Mesenchymal stem cell (in vitro differentiated cells and primary cell): ENCODE measurements around the gene CCDC74B.
"Not testable (repeated sequence)": the region's sequence is repeated elsewhere in the genome, so short reads cannot be mapped to it uniquely, and the experiment has no call there.

ENCODE experiments used
- DNase-seq: peaks from one replicate; pipeline ENCODE4 v3.0.0-alpha.2; 2013
- H2AFZ ChIP-seq: one replicate; pipeline ENCODE4 v1.6.1; 2013; ENCODE audit warnings: low read depth, mild to moderate bottlenecking, control low read depth, inconsistent platforms, low read length, moderate library complexity
- H2AK5ac ChIP-seq: 2 replicates; pipeline ENCODE4 v1.6.1; 2013; ENCODE audit warnings: low read length, moderate library complexity, mild to moderate bottlenecking, inconsistent platforms; ENCODE audit not compliant: severe bottlenecking
- H2BK120ac ChIP-seq: one replicate; pipeline ENCODE4 v1.6.1; 2013; ENCODE audit warnings: low read depth, mild to moderate bottlenecking, inconsistent platforms, low read length, moderate library complexity
- H2BK12ac ChIP-seq, 2 experiments: one replicate each; pipeline ENCODE4 v1.6.1; 2013; ENCODE audit warnings: inconsistent platforms in 2 of 2, low read length in 2 of 2, mild to moderate bottlenecking in 2 of 2, moderate library complexity in 2 of 2, control low read depth in 1 of 2
- H2BK15ac ChIP-seq: one replicate; pipeline ENCODE4 v1.6.1; 2013; ENCODE audit warnings: mild to moderate bottlenecking, low read depth, inconsistent platforms; ENCODE audit not compliant: poor library complexity, severe bottlenecking
- H2BK5ac ChIP-seq: 2 replicates; pipeline ENCODE4 v1.6.1; 2013; ENCODE audit warnings: low read depth, mild to moderate bottlenecking, low read length, control low read depth, inconsistent platforms; ENCODE audit not compliant: poor library complexity, severe bottlenecking
- H3K14ac ChIP-seq, 2 experiments: one replicate each; pipeline ENCODE4 v1.6.1; 2013; ENCODE audit warnings: inconsistent platforms in 2 of 2, low read length in 2 of 2, control low read depth in 1 of 2, mild to moderate bottlenecking in 1 of 2, moderate library complexity in 1 of 2
- H3K18ac ChIP-seq, 2 experiments: one replicate each; pipeline ENCODE4 v1.6.1; 2013; ENCODE audit warnings: inconsistent platforms in 2 of 2, low read length in 2 of 2, control low read depth in 1 of 2, low read depth in 1 of 2, mild to moderate bottlenecking in 1 of 2
- H3K23ac ChIP-seq, 2 experiments: one replicate each; pipeline ENCODE4 v1.6.1; 2013; ENCODE audit warnings: inconsistent platforms in 2 of 2, low read length in 2 of 2, mild to moderate bottlenecking in 2 of 2, moderate library complexity in 2 of 2, control low read depth in 1 of 2
- H3K27ac ChIP-seq: 2 replicates; pipeline ENCODE4 v1.5.1; 2013; ENCODE audit warnings: mild to moderate bottlenecking, moderate library complexity, low read length, control low read depth, inconsistent platforms; ENCODE audit not compliant: poor library complexity, severe bottlenecking
- H3K27me3 ChIP-seq, 2 experiments: 2 replicates each; pipeline versions ENCODE4 v1.6.1 to v1.7.0; 2013; ENCODE audit warnings: low read length in 2 of 2, mild to moderate bottlenecking in 2 of 2, moderate library complexity in 2 of 2, control low read depth in 1 of 2, inconsistent platforms in 1 of 2; ENCODE audit not compliant: control insufficient read depth in 1 of 2, insufficient read depth in 1 of 2
- H3K36me3 ChIP-seq, 2 experiments: 2 replicates each; pipeline versions ENCODE4 v1.6.1 to v1.7.0; 2013; ENCODE audit warnings: low read length in 2 of 2, control low read depth in 1 of 2, inconsistent platforms in 1 of 2, low read depth in 1 of 2, mild to moderate bottlenecking in 1 of 2; ENCODE audit not compliant: insufficient read depth in 2 of 2, control insufficient read depth in 1 of 2
- H3K4ac ChIP-seq, 2 experiments: one replicate each; pipeline ENCODE4 v1.6.1; 2013; ENCODE audit warnings: inconsistent platforms in 2 of 2, low read length in 2 of 2, mild to moderate bottlenecking in 2 of 2, moderate library complexity in 2 of 2, control low read depth in 1 of 2, low read depth in 1 of 2
- H3K4me1 ChIP-seq: 2 replicates; pipeline ENCODE4 v1.6.1; 2013; ENCODE audit warnings: low read depth, low read length, control low read depth; ENCODE audit not compliant: control insufficient read depth, insufficient read depth
- H3K4me2 ChIP-seq: 2 replicates; pipeline ENCODE4 v1.6.1; 2013; ENCODE audit warnings: low read length, mild to moderate bottlenecking, inconsistent platforms; ENCODE audit not compliant: poor library complexity, severe bottlenecking
- H3K4me3 ChIP-seq, 2 experiments: 2 replicates each; pipeline versions ENCODE4 v1.5.1 to v1.7.0; 2013; ENCODE audit warnings: low read length in 2 of 2, mild to moderate bottlenecking in 2 of 2, control low read depth in 1 of 2, low read depth in 1 of 2; ENCODE audit not compliant: insufficient read depth in 1 of 2
- H3K79me1 ChIP-seq: replicated peaks from 2 replicates; pipeline ENCODE4 v1.6.1; 2013; ENCODE audit warnings: mild to moderate bottlenecking, control low read depth, low read length, inconsistent platforms; ENCODE audit not compliant: poor library complexity, severe bottlenecking
- H3K9ac ChIP-seq: 2 replicates; pipeline ENCODE4 v1.7.0; 2013; ENCODE audit warnings: mild to moderate bottlenecking, low read length, moderate library complexity
- H3K9me3 ChIP-seq: 2 replicates; pipeline ENCODE4 v1.7.0; 2013; ENCODE audit warnings: mild to moderate bottlenecking, low read length; ENCODE audit not compliant: control insufficient read depth
- H4K8ac ChIP-seq: one replicate; pipeline ENCODE4 v1.6.1; 2013; ENCODE audit warnings: inconsistent platforms, mild to moderate bottlenecking, low read length, moderate library complexity
- H4K91ac ChIP-seq: one replicate; pipeline ENCODE4 v1.6.1; 2013; ENCODE audit warnings: mild to moderate bottlenecking, low read length, inconsistent platforms
- WGBS: methylation state at CpG from one replicate; pipeline ENCODE4 v1.1.7; 2013; ENCODE audit warnings: mixed read lengths; 5-methylcytosine and 5-hydroxymethylcytosine counted together

CCDC74B gene

DNA sequence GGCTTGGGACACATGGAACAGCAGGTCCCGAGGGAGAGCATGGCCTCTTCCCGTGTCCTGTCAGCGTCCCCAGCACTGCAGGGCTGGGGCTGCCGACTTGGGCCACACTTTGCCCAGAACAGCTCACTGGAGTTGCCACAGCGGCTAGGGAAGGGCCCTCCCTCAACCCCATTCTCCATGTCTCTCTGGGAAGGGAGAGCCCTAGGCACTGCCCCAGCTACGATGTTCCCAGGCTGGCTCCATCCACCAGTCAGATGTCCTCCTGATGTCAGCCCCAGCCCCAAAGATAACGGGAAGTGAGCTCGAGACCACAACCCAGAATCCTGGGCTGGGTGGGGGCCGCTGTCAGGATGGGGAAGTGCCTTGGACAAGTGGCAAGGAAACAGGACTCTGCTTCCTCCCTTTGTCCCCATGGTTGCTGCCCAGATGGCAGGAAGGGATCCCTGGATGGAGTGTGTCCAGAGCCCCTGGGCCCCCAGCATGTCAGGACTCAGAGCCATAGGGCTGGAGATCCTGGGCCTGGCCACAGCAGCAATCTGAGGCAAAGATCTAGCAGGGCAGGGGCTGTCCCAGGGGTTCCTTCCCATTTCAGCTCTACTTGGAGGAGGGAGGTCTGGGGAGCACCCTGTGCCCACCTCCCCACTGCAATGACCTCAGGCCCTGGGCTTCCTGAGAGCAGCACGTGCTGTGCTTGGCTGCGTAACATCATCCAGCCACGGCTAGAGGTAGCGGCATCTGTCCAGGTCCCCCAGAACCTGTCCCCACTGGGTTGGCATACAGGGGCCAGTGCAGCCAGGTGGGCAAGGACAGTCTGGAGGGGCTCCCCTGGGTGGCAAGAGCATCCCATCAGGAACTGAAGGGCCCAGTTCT is 2.3 kb downstream of the CCDC74B start:
- not testable (repeated sequence) for H3K27me3 ChIP-seq, H3K9me3 ChIP-seq, H3K4me3 ChIP-seq, H4K8ac ChIP-seq, H4K91ac ChIP-seq, H3K27ac ChIP-seq, H3K4me1 ChIP-seq, H2AK5ac ChIP-seq, H2BK12ac ChIP-seq, H3K79me1 ChIP-seq, H2BK120ac ChIP-seq, H3K18ac ChIP-seq, DNase-seq, H3K4me2 ChIP-seq, H3K14ac ChIP-seq, H3K36me3 ChIP-seq, H3K23ac ChIP-seq, H3K9ac ChIP-seq, H2AFZ ChIP-seq, H2BK5ac ChIP-seq, H2BK15ac ChIP-seq, H3K4ac ChIP-seq
- over 99% methylated on average over 9 of the region's 13 CpGs for WGBS

DNA sequence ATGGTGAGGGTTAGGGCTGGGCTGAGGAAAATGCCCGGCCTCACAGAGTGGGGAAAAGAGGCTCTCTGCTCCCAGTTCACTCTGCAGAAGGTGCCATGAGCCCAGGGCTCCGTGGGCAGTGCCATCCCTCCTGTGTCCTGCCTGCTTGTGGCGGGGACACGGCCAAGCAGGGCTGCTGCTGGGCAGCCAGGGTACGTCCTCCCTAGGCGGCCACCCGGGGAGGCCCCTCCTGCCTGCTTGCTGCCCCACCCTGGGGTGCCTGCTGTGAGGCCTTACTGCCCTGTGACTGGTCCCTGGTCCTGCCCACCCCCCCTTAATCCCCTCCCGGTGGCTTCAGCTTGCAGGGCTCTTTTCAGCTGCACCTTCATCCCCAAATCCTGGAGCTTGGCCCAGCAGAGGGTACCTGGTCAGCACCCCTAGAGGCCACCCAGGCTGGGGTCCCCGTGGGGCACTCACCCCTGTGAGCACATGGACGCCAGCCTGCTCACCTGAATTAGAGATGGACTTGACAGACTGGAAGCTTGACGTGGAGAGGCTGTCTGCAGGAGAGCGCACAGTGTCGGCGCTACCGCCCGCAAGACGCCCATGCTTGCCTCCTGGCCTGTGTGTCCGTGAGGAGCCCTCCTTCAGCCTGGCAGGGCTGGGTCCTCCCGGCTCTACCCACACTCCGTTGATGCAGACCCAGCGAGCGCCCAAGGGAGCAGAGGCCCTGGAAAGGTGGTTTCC is 3.1 kb downstream of the CCDC74B start:
- not testable (repeated sequence) for H2AK5ac ChIP-seq, H3K9ac ChIP-seq, H3K79me1 ChIP-seq, H3K27ac ChIP-seq, H4K91ac ChIP-seq, H2BK12ac ChIP-seq, H3K27me3 ChIP-seq, H4K8ac ChIP-seq, H3K4me2 ChIP-seq, H2BK15ac ChIP-seq, H3K9me3 ChIP-seq, DNase-seq, H3K14ac ChIP-seq, H3K23ac ChIP-seq, H3K4ac ChIP-seq, H2BK120ac ChIP-seq, H3K4me1 ChIP-seq, H2AFZ ChIP-seq, H2BK5ac ChIP-seq, H3K18ac ChIP-seq, H3K4me3 ChIP-seq, H3K36me3 ChIP-seq
- WGBS = 94% methylated on average over 2 of the region's 22 CpGs

DNA sequence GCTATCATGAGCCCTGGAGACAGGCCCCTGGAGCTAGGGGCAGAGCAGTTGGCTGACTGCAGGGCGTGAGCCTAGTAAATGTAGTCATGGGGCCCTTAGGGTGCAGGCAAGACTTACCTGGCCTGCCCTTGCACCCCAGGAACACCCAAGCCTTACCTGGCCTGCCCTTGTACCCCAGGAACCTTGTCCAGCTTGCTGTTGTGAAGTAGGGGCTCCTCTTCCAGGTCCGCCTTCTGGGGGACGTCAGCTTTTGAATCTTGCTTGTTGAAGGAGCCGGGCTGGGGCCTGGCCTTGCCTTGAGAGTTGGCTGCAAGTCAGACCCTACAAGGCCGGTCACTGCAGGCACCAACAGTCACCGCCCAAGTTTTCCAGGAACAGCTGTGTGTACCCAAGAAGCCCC is 3.9 kb downstream of the CCDC74B start:
- H3K36me3 ChIP-seq, DNase-seq, H2AFZ ChIP-seq, H3K18ac ChIP-seq, H3K4me3 ChIP-seq, H3K9me3 ChIP-seq, H3K4me2 ChIP-seq, H3K14ac ChIP-seq, H2BK12ac ChIP-seq, H3K23ac ChIP-seq, H3K27ac ChIP-seq, H4K91ac ChIP-seq, H3K9ac ChIP-seq, H2BK5ac ChIP-seq, H4K8ac ChIP-seq, H2AK5ac ChIP-seq, H3K4me1 ChIP-seq, H2BK15ac ChIP-seq, H3K79me1 ChIP-seq, H3K27me3 ChIP-seq, H2BK120ac ChIP-seq, H3K4ac ChIP-seq: not testable (repeated sequence)
- no CpG with 5 or more reads among the region's 6 CpGs for WGBS

DNA sequence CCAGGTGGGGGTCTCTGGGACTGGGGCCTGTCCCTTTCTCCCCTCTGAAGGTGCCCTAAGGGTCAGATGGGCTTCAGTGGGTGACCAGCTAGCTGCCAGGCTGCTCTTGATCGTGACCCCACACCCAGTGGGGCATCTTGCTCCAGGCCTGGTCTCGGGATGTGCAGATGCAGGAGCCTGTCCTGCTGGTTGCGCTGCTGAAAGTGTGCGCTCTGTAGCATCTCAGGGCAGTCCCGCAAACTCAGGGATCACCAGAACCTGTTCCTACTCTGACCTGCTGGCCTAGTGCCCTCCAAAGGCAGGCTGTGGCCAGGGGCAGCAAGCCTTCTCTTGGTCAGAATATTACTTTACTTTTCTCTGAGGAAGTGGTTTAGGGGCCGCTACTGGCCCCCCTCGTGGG is 4.4 kb downstream of the CCDC74B start:
- H3K9ac ChIP-seq, H3K27ac ChIP-seq, H3K18ac ChIP-seq, H2BK120ac ChIP-seq, H3K4me3 ChIP-seq, H3K4me1 ChIP-seq, H3K36me3 ChIP-seq, H2AFZ ChIP-seq, H4K91ac ChIP-seq, H4K8ac ChIP-seq, H3K14ac ChIP-seq, H2AK5ac ChIP-seq, H3K4ac ChIP-seq, H3K4me2 ChIP-seq, DNase-seq, H2BK5ac ChIP-seq, H3K9me3 ChIP-seq, H2BK12ac ChIP-seq, H3K79me1 ChIP-seq, H3K27me3 ChIP-seq, H2BK15ac ChIP-seq, H3K23ac ChIP-seq: not testable (repeated sequence)
- 95% methylated on average over 3 of the region's 7 CpGs for WGBS
